ENCODE results near the gene XRN1. TPM values are rescaled to one million over a fixed set of nuclear protein-coding genes. Genes with fewer than 3 reads are reported as not detected.

The XRN1 gene
- total and polyA plus RNA-seq, 11 donors: 3.8 to 35.5 (median 17.3) TPM

DNA sequence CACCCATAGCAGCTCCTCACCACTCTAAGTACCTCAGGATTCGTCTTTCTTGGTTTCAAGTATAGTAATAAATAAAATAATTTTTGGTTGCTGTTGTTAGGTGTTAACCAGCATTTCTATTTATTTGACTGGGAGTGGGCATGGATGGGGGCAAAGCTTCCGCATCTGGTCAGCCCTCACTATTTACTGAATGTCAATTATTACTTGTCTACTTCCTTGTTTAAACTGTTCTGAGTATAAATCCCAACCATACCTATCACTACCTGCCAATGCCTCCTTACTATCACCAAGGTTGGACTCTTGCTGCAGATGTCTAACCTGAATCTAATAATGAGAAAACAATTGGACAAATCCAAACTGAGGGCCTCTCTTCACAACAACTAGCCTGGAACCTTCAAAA, 180.6 kb downstream of the XRN1 start:
- H3K9me3 ChIP-seq: peaks cover 0 to 4% (median 0%) of the 10 kb centered on the region in 12 donors
- ATAC-seq: no peak
- DNase-seq: no peak
- WGBS, 4 donors: 85 to 95% (median 88%) methylated on average over 2 of the region's 2 CpGs
- H3K36me3 ChIP-seq: no peaks in the 10 kb centered on the region
- no peaks in the 10 kb centered on the region for H3K27me3 ChIP-seq
- intact Hi-C loops (cut with DNase I): no loop called here
- no peak for TF ChIP-seq POLR2A (IDR thresholded peaks at IDR 0.05)
- TF ChIP-seq, protein P1, sequence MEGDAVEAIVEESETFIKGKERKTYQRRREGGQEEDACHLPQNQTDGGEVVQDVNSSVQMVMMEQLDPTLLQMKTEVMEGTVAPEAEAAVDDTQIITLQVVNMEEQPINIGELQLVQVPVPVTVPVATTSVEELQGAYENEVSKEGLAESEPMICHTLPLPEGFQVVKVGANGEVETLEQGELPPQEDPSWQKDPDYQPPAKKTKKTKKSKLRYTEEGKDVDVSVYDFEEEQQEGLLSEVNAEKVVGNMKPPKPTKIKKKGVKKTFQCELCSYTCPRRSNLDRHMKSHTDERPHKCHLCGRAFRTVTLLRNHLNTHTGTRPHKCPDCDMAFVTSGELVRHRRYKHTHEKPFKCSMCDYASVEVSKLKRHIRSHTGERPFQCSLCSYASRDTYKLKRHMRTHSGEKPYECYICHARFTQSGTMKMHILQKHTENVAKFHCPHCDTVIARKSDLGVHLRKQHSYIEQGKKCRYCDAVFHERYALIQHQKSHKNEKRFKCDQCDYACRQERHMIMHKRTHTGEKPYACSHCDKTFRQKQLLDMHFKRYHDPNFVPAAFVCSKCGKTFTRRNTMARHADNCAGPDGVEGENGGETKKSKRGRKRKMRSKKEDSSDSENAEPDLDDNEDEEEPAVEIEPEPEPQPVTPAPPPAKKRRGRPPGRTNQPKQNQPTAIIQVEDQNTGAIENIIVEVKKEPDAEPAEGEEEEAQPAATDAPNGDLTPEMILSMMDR (IDR thresholded peaks at IDR 0.05): no peak
- H3K4me3 ChIP-seq: no peak overlapping the region
- H3K27ac ChIP-seq: no peak overlapping the region
- peaks cover 0 to 12% (median 0%) of the 10 kb centered on the region in 12 donors for H3K4me1 ChIP-seq

DNA sequence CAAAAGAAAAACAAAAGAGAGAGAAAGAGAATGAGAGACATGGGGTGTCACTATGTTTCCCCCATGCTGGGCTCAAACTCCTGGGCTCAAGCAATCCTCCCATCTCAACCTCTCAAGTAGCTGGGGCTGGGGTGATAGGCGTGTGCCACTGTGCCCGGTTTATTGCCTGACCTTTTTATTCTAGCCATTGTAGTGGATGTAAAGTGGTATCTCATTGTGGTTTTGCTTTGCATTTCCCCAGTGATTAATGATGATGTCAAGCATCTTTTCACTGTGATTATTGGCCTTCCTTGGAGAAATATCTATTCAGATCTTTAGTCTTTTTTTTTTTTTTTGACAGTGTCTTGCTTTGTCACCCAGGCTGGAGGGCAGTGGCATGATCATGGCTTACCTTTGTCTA, 184.7 kb downstream of the XRN1 start:
- Histone ChIP-seq H3K9me3 (peaks cover 0 to 12% (median 0%) of the 10 kb centered on the region in 12 donors), H3K36me3 (no peaks in the 10 kb centered on the region), H3K4me3 (no peak overlapping the region), H3K27me3 (no peaks in the 10 kb centered on the region), H3K27ac (no peak overlapping the region), H3K4me1 (no peaks in the 10 kb centered on the region)
- ATAC-seq: no peak
- TF ChIP-seq, protein P1 (IDR thresholded peaks at IDR 0.05): no peak
- no peak for TF ChIP-seq POLR2A (IDR thresholded peaks at IDR 0.05)
- no peak for DNase-seq
- WGBS, 4 donors: 81 to 89% (median 87%) methylated on average over 2 of the region's 2 CpGs
- intact Hi-C loops (cut with DNase I): no loop called here

DNA sequence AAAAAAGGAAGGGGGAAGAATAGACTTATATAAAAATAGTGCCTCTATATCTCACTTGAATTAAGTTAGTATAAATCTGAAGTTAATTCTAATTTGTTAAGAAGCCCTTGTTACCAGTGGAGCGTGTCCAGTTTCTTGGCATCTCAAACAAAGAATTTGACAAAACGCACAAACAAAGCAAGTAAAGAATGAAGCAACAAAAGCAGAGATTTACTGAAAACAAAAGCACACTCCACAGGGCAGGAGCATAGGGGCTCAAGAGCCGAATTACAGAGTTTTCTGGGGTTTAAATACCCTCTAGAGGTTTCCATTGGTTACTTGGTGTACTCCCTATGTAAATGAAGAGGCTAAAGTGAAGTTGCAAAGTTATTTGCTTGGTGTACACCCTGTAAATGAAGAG, 188.5 kb downstream of the XRN1 start:
- WGBS, 4 donors: 69 to 84% (median 75%) methylated on average over 3 of the region's 3 CpGs
- ATAC-seq (no peak), DNase-seq (no peak)
- no peak overlapping the region for H3K27ac ChIP-seq
- intact Hi-C loops (cut with DNase I): no loop called here
- H3K4me1 ChIP-seq: no peaks in the 10 kb centered on the region
- no peaks in the 10 kb centered on the region for H3K36me3 ChIP-seq
- TF ChIP-seq, protein P1 (IDR thresholded peaks at IDR 0.05): no peak
- H3K27me3 ChIP-seq: no peaks in the 10 kb centered on the region
- no peak overlapping the region for H3K4me3 ChIP-seq
- H3K9me3 ChIP-seq: peaks cover 0 to 24% (median 4%) of the 10 kb centered on the region in 12 donors

DNA sequence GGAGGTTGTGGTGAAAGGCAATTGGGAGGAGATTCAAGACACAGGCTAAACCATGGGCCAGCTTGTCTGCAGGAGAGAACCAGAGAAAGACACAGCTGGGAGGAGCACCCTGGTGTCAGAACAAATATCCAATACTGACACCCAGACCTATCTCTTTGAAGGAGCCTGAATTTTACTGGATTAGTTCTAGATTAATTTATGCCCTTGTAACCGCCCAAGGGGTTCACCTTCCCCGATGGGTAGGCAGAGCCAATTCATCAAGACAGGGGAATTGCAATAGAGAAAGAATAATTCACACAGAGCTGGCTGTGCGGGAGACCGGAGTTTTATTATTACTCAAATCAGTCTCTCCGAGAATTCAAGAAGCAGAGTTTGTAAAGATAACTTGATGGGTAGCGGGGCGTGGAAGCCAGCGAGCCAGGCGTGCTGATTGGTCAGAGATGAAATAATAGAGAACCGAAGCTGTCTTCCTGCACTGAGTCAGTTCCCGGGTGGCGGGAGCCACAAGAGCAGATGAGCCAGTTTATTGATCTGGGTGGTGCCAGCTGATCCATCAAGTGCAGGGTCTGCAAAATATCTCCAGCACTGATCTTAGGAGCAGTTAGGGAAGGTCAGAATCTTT, 191.0 kb downstream of the XRN1 start:
- Histone ChIP-seq H3K36me3 (no peaks in the 10 kb centered on the region), H3K27ac (no peak overlapping the region), H3K27me3 (no peaks in the 10 kb centered on the region), H3K9me3 (peaks cover 0 to 39% (median 4%) of the 10 kb centered on the region in 12 donors), H3K4me1 (no peaks in the 10 kb centered on the region), H3K4me3 (no peak overlapping the region)
- ATAC-seq (no peak), DNase-seq (no peak)
- 90 to 94% (median 92%) methylated on average over 12 of the region's 12 CpGs for WGBS, 4 donors
- TF ChIP-seq, protein P1 (IDR thresholded peaks at IDR 0.05): no peak
- no peak for TF ChIP-seq POLR2A (IDR thresholded peaks at IDR 0.05)
- intact Hi-C loops (cut with DNase I): no loop called here

Other genes starting within 250 kb of the XRN1 start
- gene GK5, start 222.5 kb downstream of the XRN1 start, total RNA-seq: 10 to 100 TPM in 2 of 9 donors, 1 to 10 TPM in 7; 7.6 to 12.7 (median 9.1) TPM
- 1 to 10 TPM; 5.4 to 5.5 TPM for gene GK5, start 222.5 kb downstream of the XRN1 start, polyA plus RNA-seq
- 10 to 100 TPM; 10.3 to 17.0 (median 11.1) TPM for gene ATR, start 130.7 kb upstream of the XRN1 start, total RNA-seq
- 1 to 10 TPM; 5.4 to 6.7 TPM for gene ATR, start 130.7 kb upstream of the XRN1 start, polyA plus RNA-seq
- 1 to 10 TPM in 8 of 9 donors, under 1 TPM in 1; 0.99 to 3.7 (median 1.7) TPM for gene PLS1, start 148.4 kb upstream of the XRN1 start, total RNA-seq
- 1 to 10 TPM in 1 of 2 donors, under 1 TPM in 1; 0.80 to 2.6 TPM for gene PLS1, start 148.4 kb upstream of the XRN1 start, polyA plus RNA-seq

Data from heart left ventricle (tissue), 16 donors.